ENCODE data around the gene RHD.
"Not testable (repeated sequence)": the region's sequence is repeated elsewhere in the genome, so short reads cannot be mapped to it uniquely, and the experiment has no call there.

The RHD gene

DNA sequence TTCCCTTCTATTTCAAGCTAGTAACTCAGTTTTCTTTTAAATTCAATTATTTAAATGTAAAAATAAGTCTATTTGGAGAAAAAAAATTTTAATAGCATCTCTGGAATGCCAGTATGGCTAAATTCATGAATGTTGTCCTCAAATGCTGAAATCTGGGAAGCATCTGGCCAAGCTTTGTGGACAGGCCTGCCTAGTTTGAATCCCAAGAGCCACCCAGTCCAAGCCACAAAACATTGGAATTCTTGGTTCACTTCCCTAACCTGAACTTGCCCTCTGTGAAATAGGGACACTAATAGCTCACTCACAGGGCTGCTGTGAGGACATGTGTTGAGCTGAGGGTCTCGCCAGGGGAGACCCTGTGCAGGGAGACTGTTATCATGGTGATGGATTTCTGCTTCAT, 37.2 kb downstream of the RHD start:
- not testable (repeated sequence) for DNase-seq

DNA sequence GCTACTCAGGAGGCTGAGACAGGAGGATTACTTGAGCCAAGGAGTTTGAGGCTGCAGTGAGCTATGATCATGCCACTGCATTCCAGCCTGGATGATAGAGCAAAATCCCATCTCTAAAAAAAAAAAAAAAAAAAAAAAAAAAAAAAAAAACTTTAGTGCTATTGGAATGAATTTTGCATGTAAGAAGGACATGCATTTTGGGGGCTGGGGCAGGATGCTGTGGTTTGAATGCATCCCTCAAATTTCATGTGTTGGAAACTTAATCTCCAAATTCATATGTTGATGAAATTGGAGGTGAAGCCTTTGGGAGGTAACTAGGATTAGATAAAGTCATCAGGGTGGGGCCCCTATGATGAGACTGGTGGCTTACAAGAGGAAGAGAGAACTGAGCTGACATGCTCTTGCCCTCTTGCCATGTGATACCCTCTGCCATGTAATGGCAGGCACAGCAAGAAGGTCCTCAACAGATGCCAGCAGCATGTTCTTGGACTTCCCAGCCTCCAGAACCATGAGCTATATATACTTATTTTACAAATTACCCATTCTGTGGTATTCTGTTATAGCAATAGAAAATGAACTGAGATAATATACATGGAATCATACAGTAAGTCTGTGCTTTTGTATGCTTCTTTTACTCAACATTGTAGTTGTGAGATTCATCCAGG, 40.6 kb downstream of the RHD start:
- not testable (repeated sequence) for DNase-seq

DNA sequence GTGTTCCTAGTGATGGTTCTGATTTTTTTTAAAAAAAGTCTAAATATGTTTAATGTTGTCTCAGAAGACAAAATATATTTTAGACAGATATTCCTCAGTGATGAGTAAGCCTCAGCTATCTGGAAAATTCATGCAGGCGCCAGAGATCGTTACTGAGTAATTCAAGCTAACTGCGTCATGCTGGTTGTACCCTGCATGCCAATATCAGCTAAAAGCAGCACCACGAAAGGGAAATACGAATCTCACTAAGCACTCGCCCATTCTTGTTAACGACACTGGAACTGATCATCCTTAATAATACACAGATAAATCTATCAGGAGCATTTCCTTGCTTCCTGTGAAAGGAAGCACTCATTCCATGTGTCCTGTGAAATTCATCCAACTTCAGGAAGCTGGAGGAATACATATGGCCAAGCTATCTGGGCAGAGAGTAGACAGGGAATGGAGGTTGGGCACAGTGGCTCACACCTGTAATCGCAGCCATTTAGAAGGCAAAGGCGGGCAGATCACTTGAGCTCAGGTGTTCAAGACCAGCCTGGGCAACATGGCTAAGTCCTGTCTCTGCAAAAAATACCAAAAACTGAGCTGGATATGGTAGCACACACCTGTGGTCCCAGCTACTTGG, 48.1 kb downstream of the RHD start:
- not testable (repeated sequence) for DNase-seq

DNA sequence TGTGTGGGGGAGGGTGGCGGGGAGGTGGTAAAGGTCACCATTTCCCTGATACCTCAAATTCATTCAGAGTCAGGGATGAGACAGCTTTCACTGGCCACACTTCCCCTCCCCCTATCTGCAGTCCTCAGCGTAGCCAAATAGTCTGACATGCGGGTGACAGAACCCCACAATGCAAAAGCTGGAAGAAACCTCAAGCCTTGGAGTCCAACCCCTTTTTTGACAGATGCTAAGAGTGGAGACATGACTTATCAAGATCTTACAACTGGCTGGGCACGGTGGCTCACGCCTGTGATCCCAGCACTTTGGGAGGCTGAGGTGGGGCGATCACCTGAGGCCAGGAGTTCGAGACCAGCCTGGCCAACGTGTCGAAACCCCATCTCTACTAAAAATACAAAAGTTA, 49.8 kb downstream of the RHD start:
- DNase-seq, result not testable (repeated sequence)

DNA sequence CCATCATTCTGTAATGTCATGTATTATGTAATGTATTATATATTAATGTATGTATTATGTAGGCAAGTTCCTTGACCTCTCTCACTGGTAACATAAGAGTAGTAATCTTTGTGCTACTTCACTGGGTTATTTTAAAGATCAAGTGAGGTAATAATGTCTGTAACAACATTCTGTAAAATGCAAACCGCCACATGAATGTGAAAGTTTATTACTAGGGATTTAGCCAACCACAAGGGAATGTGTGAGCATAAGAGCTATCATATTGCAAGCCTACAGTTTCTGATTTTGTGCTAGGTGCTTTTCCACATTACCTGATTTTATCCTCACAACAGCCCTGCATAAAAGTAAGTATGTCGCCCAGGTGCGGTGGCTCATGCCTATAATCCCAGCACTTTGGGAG, 52.1 kb downstream of the RHD start:
- not testable (repeated sequence) for DNase-seq

DNA sequence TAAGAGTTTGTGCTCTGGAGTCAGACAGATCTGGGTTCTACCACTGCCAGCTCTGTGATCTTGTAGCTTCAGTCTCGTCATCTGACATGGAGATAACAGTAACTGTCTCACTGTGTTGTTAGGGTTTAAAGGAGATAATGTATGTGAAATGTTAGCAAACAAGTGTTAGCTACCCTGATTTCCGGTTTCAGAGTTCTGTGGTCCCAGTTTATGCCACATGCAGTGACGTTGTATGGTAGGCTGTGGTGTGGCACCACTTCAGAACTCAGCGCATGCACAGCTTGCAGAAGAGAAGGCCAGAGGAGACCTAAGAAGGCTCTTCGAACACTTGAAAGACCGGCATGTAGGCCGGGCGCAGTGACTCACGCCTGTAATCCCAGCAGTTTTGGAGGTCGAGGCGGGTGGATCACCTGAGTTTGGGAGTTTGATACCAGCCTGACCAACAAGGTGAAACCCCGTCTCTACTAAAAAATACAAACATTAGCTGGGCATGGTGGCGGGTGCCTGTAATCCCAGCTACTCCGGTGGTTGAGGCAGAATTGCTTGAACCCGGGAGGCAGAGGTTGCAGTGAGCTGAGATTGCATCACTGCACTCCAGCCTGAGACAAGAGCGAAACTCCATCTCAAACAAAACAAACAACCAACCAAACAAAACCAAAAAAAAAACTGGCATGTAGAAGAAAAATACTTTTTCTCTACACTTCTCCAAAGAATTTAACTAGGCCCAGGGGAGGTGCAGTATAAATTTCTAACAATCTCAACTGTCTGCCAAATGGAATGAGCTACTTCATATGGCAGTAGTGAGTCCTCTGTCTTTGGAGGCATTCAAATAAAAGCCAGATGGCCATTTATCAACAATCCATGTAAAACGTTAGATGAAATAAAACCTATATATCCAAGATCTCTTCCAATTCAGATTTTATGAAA, 55.8 kb downstream of the RHD start:
- DNase-seq, result not testable (repeated sequence)

DNA sequence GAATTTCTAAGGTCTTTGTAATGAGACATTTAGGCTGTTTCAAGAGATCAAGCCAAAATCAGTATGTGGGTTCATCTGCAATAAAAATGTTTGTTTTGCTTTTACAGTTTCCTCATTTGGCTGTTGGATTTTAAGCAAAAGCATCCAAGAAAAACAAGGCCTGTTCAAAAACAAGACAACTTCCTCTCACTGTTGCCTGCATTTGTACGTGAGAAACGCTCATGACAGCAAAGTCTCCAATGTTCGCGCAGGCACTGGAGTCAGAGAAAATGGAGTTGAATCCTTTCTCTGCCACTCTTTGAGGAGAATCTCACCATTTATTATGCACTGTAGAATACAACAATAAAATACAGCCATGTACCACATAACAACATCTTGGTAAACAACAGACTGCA, 56.5 kb downstream of the RHD start:
- DNase-seq, result not testable (repeated sequence)

DNA sequence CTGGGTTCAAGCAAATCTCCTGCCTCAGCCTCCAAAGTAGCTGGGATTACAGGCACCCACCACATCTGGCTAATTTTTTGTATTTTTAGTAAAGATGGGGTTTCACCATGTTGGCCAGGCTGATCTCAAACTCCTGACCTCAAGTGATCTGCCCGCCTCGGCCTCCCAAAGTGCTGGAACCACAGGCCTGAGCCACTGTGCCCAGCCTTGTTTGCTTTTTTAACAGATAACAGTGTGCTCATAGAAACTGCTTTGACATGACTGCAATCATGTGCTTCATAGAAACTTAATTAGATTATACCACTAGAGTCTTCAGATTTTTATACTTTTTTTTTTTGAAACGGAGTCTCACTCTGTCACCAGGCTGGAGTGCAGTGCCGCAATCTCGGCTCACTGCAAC, 57.0 kb downstream of the RHD start:
- not testable (repeated sequence) for DNase-seq

DNA sequence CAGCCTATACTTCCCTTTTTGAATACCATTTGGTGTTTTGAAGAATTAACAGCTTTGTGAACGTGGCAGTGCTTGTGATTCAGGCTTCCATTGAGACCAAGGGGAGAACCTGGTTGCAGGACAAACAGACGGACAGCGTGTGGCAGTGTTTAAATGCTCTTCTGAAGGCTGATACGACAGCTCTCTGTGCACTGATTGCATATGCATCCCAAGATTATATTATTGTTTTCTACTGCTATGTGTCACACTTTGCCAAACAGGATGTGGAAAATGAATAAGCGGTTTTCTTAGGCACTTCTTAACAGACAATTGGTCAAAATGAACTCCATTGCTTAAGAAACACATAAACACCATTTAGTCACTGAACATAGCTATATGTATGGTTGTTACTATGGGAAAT, 57.6 kb downstream of the RHD start:
- peak; percentile 28 for DNase-seq

DNA sequence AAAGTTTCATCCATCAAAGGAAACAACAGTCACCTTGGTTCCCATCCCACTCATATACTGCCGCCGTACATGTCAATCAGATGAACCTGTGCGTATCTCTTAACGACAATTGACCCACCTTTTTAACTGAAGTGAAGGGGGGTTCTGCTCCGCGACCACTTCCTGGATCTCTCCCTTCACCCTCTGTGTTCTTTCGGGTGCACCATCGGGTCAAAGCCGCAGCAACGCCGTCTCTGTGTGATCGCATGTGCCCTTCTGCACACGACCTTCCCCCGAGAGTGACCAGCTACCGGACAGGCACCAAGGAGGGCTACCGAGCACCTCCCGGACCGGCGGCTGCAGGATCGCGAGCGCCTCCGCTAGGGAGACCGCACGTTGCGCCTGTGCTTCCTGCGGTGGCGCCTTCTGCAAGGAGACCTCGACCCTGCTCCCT, 64.6 kb downstream of the RHD start:
- DNase-seq, result peak; percentile 44

DNA sequence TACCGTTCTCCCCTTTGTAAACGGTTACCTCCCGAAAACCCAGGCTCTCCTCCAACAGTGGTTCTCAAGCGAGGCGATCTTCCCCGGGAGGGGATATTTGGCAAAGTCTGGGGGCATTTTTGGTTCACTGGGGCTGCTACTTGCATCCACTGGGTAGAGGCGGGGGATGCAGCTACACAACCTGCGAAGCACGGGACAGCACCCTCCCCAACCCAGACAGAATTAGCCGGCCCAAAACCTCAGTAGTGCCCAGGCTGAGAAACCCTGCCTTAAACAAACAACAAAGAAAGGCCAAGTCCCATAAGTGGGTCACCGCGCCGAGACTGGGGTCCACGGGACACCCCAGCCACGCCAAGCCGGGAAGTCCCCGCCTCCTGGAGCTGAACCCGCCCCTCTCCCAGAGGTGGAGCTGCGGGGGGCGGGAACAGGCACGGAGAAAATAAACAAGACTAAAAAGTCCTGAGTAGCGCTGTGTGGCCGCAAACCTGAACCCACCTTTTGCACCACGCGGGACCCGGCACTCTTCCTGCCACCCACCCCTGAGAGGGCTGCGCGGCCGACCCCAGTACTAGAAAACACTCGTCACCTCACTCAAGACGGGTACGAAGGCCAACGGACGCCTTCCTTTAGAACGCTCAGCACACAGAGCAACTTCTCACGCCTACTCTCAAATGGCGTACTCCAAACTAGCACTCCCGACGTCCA, 65.3 kb downstream of the RHD start:
- peak; percentile 59 for DNase-seq

DNA sequence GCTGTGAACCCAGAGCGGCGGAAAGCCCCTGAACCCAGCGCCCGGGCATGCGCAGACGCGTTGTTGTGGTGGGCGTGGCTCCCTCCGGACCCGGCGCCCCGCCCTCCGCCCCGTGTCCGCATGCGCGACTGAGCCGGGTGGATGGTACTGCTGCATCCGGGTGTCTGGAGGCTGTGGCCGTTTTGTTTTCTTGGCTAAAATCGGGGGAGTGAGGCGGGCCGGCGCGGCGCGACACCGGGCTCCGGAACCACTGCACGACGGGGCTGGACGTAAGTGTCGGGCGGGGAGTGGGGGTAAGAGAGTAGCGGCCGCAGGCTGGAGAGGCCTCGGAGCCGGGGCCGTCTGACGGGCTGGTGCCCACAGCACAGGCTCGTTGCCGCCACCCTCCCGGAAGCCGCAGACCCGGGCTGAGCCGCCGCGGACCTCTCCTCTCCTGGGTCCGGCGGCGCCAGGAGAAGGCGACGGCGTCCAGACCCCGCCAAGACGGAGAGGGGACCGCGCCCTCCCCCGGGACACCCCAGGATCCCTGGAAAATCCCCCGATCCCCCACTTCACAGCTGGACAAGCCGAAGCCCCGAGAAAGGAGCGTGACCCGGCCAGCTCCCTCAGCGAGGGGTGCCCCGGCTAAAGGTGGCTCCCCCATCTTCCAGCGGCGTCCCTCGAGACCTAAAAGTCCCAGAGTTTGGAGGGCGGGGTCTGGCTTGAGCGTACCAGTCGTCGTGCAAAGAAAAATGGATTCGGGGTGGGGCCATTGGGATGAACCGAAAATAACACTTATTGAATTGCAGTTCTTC, 66.1 kb downstream of the RHD start, which contains the start of gene TMEM50A:
Gene TMEM50A, plus strand, starts transcription at position 147 of the 794 bp plus-strand sequence. CDS start 2,153 bp downstream, outside the sequence.
- peak; percentile 94 for DNase-seq

DNA sequence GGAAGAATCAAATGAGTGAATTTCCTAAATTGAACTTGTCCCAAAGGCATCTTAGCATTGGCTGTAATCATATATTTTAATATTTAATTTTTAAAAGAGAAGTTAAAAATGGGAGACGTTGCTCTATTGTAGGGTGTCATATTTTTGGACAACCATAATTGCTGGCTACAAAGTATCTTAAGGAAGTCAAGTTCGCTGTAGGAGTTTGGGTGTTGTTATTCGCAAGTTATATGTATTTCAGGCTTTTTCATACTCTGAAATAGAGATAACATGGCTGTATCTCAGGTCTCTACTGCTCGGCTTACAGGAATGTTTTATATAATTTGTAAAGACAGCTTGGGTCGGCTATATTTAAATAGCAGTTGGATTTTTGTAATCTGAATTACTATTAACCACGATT, 66.7 kb downstream of the RHD start:
- DNase-seq, result no peak

DNA sequence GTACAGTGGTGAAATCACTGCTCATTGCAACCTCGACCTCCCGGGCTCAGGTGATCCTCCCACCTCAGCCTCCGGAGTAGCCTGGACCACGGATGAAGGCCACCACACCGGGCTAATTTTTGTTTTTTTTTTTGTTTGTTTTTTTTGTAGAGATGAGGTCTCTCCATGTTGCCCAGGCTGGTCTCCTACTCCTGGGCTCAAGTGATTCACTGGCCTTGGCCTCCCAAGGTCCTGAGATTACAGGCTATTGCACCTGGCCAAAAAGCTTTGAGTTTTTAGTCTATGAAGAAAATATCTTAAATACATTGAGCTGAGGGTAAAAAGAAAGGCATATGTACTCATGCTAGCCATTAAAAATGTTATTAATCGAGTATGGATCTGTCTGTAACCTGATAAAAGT, 69.4 kb downstream of the RHD start:
- DNase-seq, result no peak

DNA sequence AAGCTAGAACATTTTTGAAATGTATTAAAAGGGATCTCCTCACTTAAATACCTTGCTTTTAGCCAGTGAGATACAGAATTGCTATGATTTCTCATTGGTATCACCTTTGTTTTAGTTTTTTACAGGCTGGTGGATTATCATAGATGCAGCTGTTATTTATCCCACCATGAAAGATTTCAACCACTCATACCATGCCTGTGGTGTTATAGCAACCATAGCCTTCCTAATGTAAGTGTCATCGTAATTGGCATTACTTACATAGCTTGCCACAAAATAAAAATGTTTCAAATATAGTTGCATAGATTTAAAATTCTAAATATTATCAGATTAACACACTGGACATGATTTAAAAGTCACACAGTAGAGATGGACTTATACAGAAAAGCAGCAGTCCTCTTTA, 70.5 kb downstream of the RHD start:
- DNase-seq, result no peak

DNA sequence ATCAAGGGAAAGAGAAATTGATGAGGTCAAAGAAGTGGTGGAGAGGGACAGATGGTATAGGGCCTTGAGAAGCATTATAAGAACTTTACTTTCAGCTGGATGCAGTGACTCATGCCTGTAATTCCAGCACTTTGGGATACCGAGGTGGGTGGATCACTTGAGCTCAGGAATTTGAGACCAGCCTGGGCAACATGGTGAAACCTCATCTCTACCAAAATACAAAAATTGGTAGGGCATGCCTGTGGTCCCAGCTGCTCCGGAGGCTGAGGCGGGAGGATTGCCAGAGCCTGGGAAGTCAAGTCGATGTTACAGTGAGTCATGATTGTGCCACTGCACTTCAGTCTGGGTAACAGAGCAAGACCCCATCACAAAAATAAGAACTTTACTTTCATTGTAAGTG, 71.6 kb downstream of the RHD start:
- no peak for DNase-seq

DNA sequence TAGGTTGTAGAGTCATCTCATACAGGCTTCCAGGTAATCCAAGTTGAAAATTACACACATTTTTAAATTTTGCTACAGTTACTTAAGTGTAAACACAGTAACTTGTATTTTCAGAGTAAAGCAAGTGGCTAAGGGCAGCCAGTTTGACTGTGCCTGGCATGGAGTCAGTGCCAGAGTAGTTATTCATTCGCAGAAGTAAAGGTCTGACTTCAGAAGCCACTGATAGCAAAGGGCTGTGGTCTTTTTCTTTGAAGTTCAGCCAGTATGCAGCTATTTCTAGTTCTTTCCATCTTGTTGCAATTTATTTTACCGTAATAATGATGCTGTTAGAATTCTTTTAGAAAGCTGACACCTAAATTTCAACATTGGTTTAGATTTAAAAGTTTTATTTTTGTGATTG, 75.2 kb downstream of the RHD start:
- DNase-seq, result no peak

DNA sequence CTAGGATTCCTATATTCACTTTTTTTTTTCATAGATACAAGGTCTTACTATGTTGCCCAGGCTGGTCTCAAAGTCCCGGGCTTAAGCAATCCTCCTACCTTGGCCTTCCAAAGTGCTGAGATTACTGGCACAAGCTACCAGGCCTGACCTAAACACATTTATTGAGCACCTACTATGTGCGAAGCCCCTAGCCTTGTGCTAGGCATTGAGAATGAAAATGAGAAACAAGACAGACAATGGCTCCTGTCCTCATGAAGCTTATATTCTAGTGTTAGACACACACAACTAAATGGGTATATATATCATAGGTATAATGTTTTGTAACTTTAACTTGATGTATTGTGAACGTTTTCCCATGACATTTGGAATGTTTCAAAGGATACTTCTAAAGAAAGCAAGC, 77.3 kb downstream of the RHD start:
- no peak for DNase-seq

DNA sequence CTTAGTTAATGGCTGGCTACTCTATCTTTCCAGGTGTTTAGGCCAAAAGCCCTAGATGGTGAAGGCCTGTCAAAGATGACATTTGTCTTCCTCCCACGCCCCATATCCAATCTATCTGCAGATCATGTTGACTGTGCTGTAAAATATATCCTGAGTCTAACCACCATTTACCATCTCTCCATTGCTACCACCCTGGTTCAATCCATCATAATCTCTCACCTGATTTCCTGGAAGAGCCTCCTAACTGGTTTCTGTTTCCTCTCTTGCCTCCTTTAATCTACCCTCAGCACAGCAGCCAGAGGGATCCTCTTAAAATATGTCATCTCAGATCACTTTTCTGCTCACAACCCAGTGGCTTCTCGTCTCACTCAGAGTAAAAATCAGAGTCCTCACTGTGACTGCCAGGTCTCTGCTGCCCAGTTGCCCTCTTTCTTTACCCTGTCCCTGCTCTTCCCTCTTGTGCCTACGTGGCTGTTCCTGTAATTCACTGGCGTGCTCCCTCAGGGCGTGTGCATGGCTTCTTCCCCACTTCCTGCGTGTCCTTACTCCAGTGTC, 83.6 kb downstream of the RHD start:
- no peak for DNase-seq

DNA sequence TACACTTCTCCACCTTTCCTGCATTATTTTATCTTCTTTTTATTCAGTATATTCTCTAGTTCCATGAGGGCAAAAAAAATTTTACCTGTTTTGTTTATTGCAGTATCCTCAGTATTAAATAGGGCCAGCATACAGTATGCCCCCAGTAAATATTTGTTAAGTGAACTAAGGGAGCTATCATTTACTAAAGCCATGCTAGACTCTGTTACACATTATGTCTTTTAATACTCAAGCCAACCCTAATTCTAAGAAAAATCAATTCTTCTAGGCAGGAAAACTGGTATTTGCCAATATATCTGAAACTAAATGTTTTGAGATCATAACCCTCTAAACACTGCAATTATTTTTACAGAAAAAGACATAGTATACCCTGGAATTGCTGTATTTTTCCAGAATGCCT, 84.1 kb downstream of the RHD start:
- no peak for DNase-seq

DNA sequence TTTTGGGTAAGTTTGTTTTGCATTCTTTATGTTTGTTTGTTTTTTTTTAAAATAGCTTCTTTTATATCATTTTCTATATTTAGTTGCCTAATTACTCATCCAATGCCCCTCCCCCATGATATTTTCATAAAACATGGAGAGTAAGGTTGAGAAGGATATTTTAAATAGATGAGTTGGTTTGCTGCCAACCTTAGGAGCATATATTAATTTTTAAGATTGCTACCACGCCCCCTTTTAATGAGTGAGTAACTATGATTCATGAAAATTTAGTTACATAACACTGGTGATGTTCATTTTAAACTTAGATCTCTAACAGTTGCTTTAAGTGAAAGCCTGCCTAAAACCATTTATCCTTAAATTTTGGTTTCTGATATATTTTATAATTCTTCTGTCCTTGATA, 84.5 kb downstream of the RHD start:
- DNase-seq, result no peak
